Measurements from ENCODE around the gene PDPN. TPM values are rescaled to one million over a fixed set of nuclear protein-coding genes. Genes with fewer than 3 reads are reported as not detected.

PDPN gene
- total RNA-seq, 1 donor from 2014 or later = 4.3 TPM

- Mint-ChIP-seq H3K4me1 (ENCODE audit: unreplicated experiment) (peaks cover 5% of the 10 kb centered on the region), H3K36me3 (ENCODE audit: low read depth, unreplicated experiment) (no peaks in the 10 kb centered on the region), H3K27me3 (ENCODE audit: unreplicated experiment) (peaks cover 13% of the 10 kb centered on the region), H3K4me3 (ENCODE audit: unreplicated experiment) (peak overlapping the region; percentile 88), H3K27ac (ENCODE audit: unreplicated experiment) (no peak overlapping the region), H3K9me3 (ENCODE audit: unreplicated experiment) (no peaks in the 10 kb centered on the region)
- DNase-seq (ENCODE audit: low spot score) = peak; percentile 40
- TF ChIP-seq CTCF (IDR thresholded peaks at IDR 0.05; ENCODE audit: unreplicated experiment) = no peak
Measured at GRCh38 chr1:13583966-13584791, 547 bp downstream of the PDPN start.

GRCh38 chr1:13584876-13585611 is 1.4 kb downstream of the PDPN start:
- no peak for DNase-seq (ENCODE audit: low spot score)
- H3K27ac Mint-ChIP-seq (ENCODE audit: unreplicated experiment) = no peak overlapping the region
- TF ChIP-seq CTCF (IDR thresholded peaks at IDR 0.05; ENCODE audit: unreplicated experiment) = no peak
- H3K36me3 Mint-ChIP-seq (ENCODE audit: low read depth, unreplicated experiment) = no peaks in the 10 kb centered on the region
- H3K9me3 Mint-ChIP-seq (ENCODE audit: unreplicated experiment) = no peaks in the 10 kb centered on the region
- H3K27me3 Mint-ChIP-seq (ENCODE audit: unreplicated experiment) = peaks cover 16% of the 10 kb centered on the region
- peaks cover 5% of the 10 kb centered on the region for H3K4me1 Mint-ChIP-seq (ENCODE audit: unreplicated experiment)
- no peak overlapping the region for H3K4me3 Mint-ChIP-seq (ENCODE audit: unreplicated experiment)

GRCh38 chr1:13585612-13585991 is 2.0 kb downstream of the PDPN start:
- DNase-seq (ENCODE audit: low spot score) = no peak
- H3K4me3 Mint-ChIP-seq (ENCODE audit: unreplicated experiment) = no peak overlapping the region
- no peak overlapping the region for H3K27ac Mint-ChIP-seq (ENCODE audit: unreplicated experiment)
- TF ChIP-seq CTCF (IDR thresholded peaks at IDR 0.05; ENCODE audit: unreplicated experiment) = no peak
- H3K36me3 Mint-ChIP-seq (ENCODE audit: low read depth, unreplicated experiment) = no peaks in the 10 kb centered on the region
- H3K4me1 Mint-ChIP-seq (ENCODE audit: unreplicated experiment) = peaks cover 5% of the 10 kb centered on the region
- H3K27me3 Mint-ChIP-seq (ENCODE audit: unreplicated experiment) = peaks cover 16% of the 10 kb centered on the region
- H3K9me3 Mint-ChIP-seq (ENCODE audit: unreplicated experiment) = no peaks in the 10 kb centered on the region

- no peaks in the 10 kb centered on the region for H3K36me3 Mint-ChIP-seq (ENCODE audit: low read depth, unreplicated experiment)
- no peak overlapping the region for H3K27ac Mint-ChIP-seq (ENCODE audit: unreplicated experiment)
- H3K4me1 Mint-ChIP-seq (ENCODE audit: unreplicated experiment) = peaks cover 5% of the 10 kb centered on the region
- TF ChIP-seq CTCF (IDR thresholded peaks at IDR 0.05; ENCODE audit: unreplicated experiment) = no peak
- H3K9me3 Mint-ChIP-seq (ENCODE audit: unreplicated experiment) = no peaks in the 10 kb centered on the region
- no peak overlapping the region for H3K4me3 Mint-ChIP-seq (ENCODE audit: unreplicated experiment)
- DNase-seq (ENCODE audit: low spot score) = no peak
- peaks cover 16% of the 10 kb centered on the region for H3K27me3 Mint-ChIP-seq (ENCODE audit: unreplicated experiment)
Measured at GRCh38 chr1:13586001-13586400, 2.4 kb downstream of the PDPN start.

Measured in endothelial cell (in vitro differentiated cells).